CD8-positive, alpha-beta memory T cell (primary cell): ENCODE data around the gene RASSF7. TPM values are rescaled to one million over a fixed set of nuclear protein-coding genes. Genes with fewer than 3 reads are reported as not detected.
A peak's percentile ranks its signal among the peaks of the same experiment; 100 is the strongest.

Experiments used
- CTCF ChIA-PET: fragments of 350-600 bp; sonication (Branson Sonifier 250); formaldehyde crosslinking; loops from one replicate; lab custom pipeline; 2021; ENCODE audit warnings: antibody characterized with exemption; lab: Charles Lee
- POLR2A ChIA-PET: fragments of 350-600 bp; sonication (Branson Sonifier 250); formaldehyde crosslinking; loops from one replicate; lab custom pipeline; 2021; ENCODE audit warnings: antibody characterized with exemption; lab: Charles Lee
- DNase-seq, 5 donors: peaks; one replicate each; pipeline versions ENCODE4 v3.0.0 to v3.0.0-alpha.2; 2020 to 2022; ENCODE audit warnings: mixed read lengths in 1 of 5
- H3K27ac ChIP-seq: one replicate; pipeline ENCODE4 v1.7.0; 2013; ENCODE audit warnings: low read depth, mild to moderate bottlenecking, low read length, moderate library complexity
- H3K27me3 ChIP-seq: 2 replicates; pipeline ENCODE4 v1.7.0; 2013; ENCODE audit warnings: low read length, mild to moderate bottlenecking; ENCODE audit not compliant: insufficient read depth, poor library complexity, severe bottlenecking
- H3K36me3 ChIP-seq: 2 replicates; pipeline ENCODE4 v1.7.0; 2013; ENCODE audit warnings: mild to moderate bottlenecking, low read length, moderate library complexity; ENCODE audit not compliant: insufficient read depth
- H3K4me1 ChIP-seq: 2 replicates; pipeline ENCODE4 v1.7.0; 2013; ENCODE audit warnings: mild to moderate bottlenecking, low read length, moderate library complexity; ENCODE audit not compliant: insufficient read depth
- H3K4me3 ChIP-seq: 2 replicates; pipeline ENCODE4 v1.7.0; 2013; ENCODE audit warnings: mild to moderate bottlenecking, low read length
- H3K9me3 ChIP-seq: 2 replicates; pipeline ENCODE4 v1.7.0; 2013; ENCODE audit warnings: mild to moderate bottlenecking, low read length
- H3K27ac Mint-ChIP-seq, 8 donors: one replicate each; pipeline ENCODE4 v1.8.0; 2020 to 2021; ENCODE audit warnings: mixed read lengths in 8 of 8, mild to moderate bottlenecking in 6 of 8, inconsistent platforms in 3 of 8, moderate library complexity in 3 of 8
- H3K27me3 Mint-ChIP-seq, 2 donors: one replicate each; pipeline ENCODE4 v1.8.0; 2020 to 2021; ENCODE audit warnings: mixed read lengths in 2 of 2, mild to moderate bottlenecking in 1 of 2, moderate library complexity in 1 of 2
- H3K36me3 Mint-ChIP-seq, 3 donors: one replicate each; pipeline ENCODE4 v1.8.0; 2020 to 2021; ENCODE audit warnings: mixed read lengths in 3 of 3, inconsistent platforms in 1 of 3, mild to moderate bottlenecking in 1 of 3
- H3K4me1 Mint-ChIP-seq, 3 donors: one replicate each; pipeline ENCODE4 v1.8.0; 2020 to 2021; ENCODE audit warnings: mixed read lengths in 3 of 3, inconsistent platforms in 1 of 3, mild to moderate bottlenecking in 1 of 3
- H3K4me3 Mint-ChIP-seq, 7 donors: one replicate each; pipeline ENCODE4 v1.8.0; 2020 to 2021; ENCODE audit warnings: mixed read lengths in 7 of 7, mild to moderate bottlenecking in 6 of 7, moderate library complexity in 4 of 7, inconsistent platforms in 2 of 7
- H3K9me3 Mint-ChIP-seq, 5 donors: one replicate each; pipeline ENCODE4 v1.8.0; 2020 to 2022; ENCODE audit warnings: mixed read lengths in 5 of 5, mild to moderate bottlenecking in 3 of 5, moderate library complexity in 2 of 5, inconsistent platforms in 1 of 5
- polyA plus RNA-seq: library from polyadenylated mRNA; unstranded; fragments of 300-500 nt; fragmentation: Illumina TruSeq; gene quantifications from one replicate; pipeline ENCODE4 v1.2.3, GENCODE V29; 2021
- total RNA-seq, 2 experiments: library from RNA; stranded (reverse); gene quantifications; one replicate each; pipeline ENCODE4 v1.2.3, GENCODE V29; 2021

Gene RASSF7
- total and polyA plus RNA-seq, 3 experiments from 2014 or later, result 20.4 to 39.7 (median 20.7) TPM

DNA sequence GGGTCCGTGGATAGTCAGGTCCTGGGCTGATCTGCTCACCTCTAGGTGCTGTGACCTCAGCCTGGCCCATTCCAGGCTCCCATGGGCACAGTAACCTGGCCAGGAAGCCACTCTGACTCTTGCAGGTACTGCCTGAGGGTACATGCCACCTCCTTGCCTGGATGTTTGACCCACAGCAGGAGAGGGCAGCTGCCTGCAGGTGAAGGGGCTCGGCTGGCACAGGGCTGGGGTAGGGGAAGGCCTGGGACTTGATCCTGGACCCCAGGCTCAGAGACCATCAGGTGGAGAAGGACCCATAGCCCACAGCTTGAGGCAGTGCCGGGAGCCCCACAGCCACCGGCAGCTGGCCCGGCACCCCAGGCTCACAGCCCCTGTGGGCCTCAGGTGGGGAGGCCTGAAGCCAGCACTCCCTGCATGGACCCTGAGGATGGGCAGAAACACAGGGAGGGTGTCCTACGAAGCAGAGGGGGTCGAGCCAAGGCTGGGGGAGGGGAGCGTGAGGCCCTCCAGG lies 20.7 kb upstream of the RASSF7 start:
- peaks cover 3 to 25% (median 11%) of the 10 kb centered on the region in 3 donors for H3K4me1 Mint-ChIP-seq
- Histone ChIP-seq H3K36me3 (no peaks in the 10 kb centered on the region), H3K4me1 (peaks cover 24% of the 10 kb centered on the region), H3K27me3 (no peaks in the 10 kb centered on the region), H3K4me3 (no peak overlapping the region), H3K9me3 (no peaks in the 10 kb centered on the region), H3K27ac (no peak overlapping the region)
- H3K9me3 Mint-ChIP-seq, result no peaks in the 10 kb centered on the region
- H3K27me3 Mint-ChIP-seq, result peaks cover 0 to 4% of the 10 kb centered on the region in 2 donors
- ChIA-PET CTCF (interaction anchor here (0.8 to 1.1 kb wide), 2 partner anchors 14 to 15 kb away, joined by 3 read pairs; no protein-coding TSS in a partner anchor), POLR2A (no interaction called here)
- peak in 1 of 5 donors; percentile 47 for DNase-seq
- H3K36me3 Mint-ChIP-seq, result peaks cover 0 to 4% (median 0%) of the 10 kb centered on the region in 3 donors
- no peak overlapping the region for H3K27ac Mint-ChIP-seq
- H3K4me3 Mint-ChIP-seq, result no peak overlapping the region

DNA sequence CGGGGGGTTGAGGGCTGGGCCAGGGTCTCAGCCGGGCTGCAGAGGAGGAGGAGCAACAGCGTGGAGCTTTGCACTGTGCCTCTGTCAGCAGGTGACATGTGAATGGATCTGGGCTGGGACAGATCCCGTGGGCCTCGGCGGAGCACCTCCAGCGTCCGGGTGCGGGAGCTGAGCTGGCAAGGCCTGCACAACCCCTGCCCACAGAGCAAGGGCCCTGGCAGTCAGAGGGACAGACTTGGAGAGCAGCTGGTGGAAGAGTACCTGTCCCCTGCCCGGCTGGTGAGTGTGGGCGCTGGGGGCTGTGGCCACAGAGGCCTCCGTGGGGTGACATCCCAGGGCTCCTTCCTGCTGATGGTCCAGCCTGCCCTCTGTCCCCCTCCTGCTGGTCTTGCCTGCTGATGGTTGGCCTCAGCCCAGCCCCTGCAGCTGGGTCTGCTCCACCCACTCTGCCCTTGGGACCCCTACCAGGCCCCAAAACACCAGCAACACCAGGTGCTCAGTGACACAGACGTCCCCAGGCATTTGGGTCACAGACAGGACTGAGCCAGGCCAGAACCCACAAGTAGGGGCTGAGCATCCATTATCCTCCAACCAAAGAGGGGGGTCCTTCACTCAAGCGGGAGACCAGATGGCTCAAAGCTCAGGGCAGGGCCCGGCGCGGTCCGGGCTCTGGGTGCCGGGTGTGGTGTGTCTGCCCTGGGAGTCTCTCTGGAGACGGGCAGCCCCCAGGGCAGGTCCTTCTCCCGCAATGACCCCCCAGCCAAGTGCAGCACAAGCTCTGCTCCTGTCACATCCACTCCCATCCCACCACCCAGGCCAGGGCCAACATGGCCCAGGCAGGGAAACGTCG lies 20.0 kb upstream of the RASSF7 start:
- POLR2A ChIA-PET, result no interaction called here
- no peak overlapping the region for H3K27ac ChIP-seq
- peaks cover 3 to 25% (median 11%) of the 10 kb centered on the region in 3 donors for H3K4me1 Mint-ChIP-seq
- no peaks in the 10 kb centered on the region for H3K9me3 ChIP-seq
- H3K27ac Mint-ChIP-seq, result no peak overlapping the region
- peaks cover 0 to 4% of the 10 kb centered on the region in 2 donors for H3K27me3 Mint-ChIP-seq
- no peaks in the 10 kb centered on the region for H3K36me3 ChIP-seq
- H3K4me3 Mint-ChIP-seq, result no peak overlapping the region
- DNase-seq, result no peak
- H3K27me3 ChIP-seq, result no peaks in the 10 kb centered on the region
- H3K9me3 Mint-ChIP-seq, result no peaks in the 10 kb centered on the region
- H3K4me1 ChIP-seq, result peaks cover 24% of the 10 kb centered on the region
- no peak overlapping the region for H3K4me3 ChIP-seq
- H3K36me3 Mint-ChIP-seq, result peaks cover 0 to 4% (median 0%) of the 10 kb centered on the region in 3 donors
- CTCF ChIA-PET, result interaction anchor here (0.8 to 1.1 kb wide), 2 partner anchors 14 to 15 kb away, joined by 3 read pairs; no protein-coding TSS in a partner anchor

DNA sequence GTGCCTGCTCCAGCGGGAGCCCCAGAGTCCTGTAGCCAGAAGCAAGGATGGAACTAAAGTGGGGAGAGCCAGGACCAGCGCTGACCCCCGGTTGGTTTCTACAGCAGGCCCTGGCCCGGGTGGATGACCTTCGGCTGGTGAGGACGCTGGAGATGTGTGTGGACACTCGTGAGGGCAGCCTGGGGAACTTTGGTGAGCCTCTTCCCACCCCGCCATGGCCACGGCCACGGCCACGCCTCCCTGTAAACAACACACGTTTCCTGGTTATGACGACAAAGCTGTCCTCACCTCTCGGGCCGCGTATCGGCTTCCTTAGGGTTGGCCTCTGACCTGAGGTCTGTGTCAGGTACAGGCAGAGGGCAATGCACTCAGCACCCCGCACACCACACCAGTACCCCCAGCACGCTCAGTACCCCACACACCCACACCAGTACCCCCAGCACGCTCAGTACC lies 19.3 kb upstream of the RASSF7 start:
- Mint-ChIP-seq H3K9me3 (no peaks in the 10 kb centered on the region), H3K36me3 (peaks cover 0 to 2% (median 0%) of the 10 kb centered on the region in 3 donors), H3K27ac (no peak overlapping the region), H3K4me3 (no peak overlapping the region), H3K4me1 (peaks cover 0 to 20% (median 6%) of the 10 kb centered on the region in 3 donors), H3K27me3 (peaks cover 0 to 4% of the 10 kb centered on the region in 2 donors)
- Histone ChIP-seq H3K36me3 (no peaks in the 10 kb centered on the region), H3K9me3 (no peaks in the 10 kb centered on the region), H3K4me3 (no peak overlapping the region), H3K4me1 (peaks cover 20% of the 10 kb centered on the region), H3K27me3 (no peaks in the 10 kb centered on the region), H3K27ac (no peak overlapping the region)
- ChIA-PET CTCF (no interaction called here), POLR2A (no interaction called here)
- no peak for DNase-seq

DNA sequence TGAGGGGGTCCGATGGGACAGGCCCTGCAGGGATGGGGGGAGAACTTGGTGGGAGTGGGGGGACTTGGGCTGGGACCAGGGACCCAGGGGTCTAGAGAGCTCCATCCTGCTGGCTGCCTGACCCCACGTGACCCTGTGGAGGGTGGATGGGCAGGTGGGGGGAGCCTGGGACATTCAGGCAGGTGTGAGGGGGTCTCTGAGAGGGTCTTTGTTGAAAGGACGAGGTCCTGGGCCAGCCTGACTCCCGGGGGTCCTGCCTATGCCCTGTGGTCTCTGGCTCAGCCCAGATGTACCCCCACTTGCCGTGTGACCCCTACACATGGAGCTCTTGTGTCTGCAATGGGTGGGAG lies 16.0 kb upstream of the RASSF7 start:
- H3K4me1 Mint-ChIP-seq, result no peaks in the 10 kb centered on the region
- H3K27ac Mint-ChIP-seq, result no peak overlapping the region
- no peak overlapping the region for H3K27ac ChIP-seq
- peaks cover 0 to 4% (median 0%) of the 10 kb centered on the region in 3 donors for H3K36me3 Mint-ChIP-seq
- H3K9me3 Mint-ChIP-seq, result no peaks in the 10 kb centered on the region
- no peaks in the 10 kb centered on the region for H3K27me3 Mint-ChIP-seq
- H3K4me1 ChIP-seq, result no peaks in the 10 kb centered on the region
- ChIA-PET POLR2A (interaction anchor here (0.5 kb wide), 1 partner anchor 28 kb away, joined by 3 read pairs; no protein-coding TSS in a partner anchor), CTCF (interaction anchor here (1.1 to 1.7 kb wide), 2 partner anchors 10 to 178 kb away, joined by 4 read pairs; no protein-coding TSS in a partner anchor)
- no peaks in the 10 kb centered on the region for H3K36me3 ChIP-seq
- DNase-seq, result no peak
- no peak overlapping the region for H3K4me3 ChIP-seq
- no peaks in the 10 kb centered on the region for H3K27me3 ChIP-seq
- no peak overlapping the region for H3K4me3 Mint-ChIP-seq
- H3K9me3 ChIP-seq, result no peaks in the 10 kb centered on the region

DNA sequence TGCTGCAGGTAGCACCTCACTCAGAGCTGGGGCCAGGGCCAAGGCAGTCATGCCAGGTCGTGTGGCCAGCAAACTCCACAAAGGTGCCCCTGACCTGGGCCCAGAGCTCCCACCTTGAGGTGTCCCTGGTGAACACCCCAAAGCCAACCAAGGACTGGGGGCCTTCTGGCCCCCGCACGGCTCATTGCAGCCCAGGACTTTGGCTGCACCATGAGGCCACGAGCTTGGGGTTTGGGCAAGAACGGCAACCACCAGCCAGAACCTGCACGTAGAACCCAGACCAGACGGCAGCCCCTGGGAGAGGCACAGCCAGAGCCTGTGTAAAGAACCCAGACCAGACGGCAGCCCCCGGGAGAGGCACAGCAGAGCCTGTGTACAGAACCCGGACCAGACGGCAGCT lies 15.6 kb upstream of the RASSF7 start:
- H3K4me3 ChIP-seq, result no peak overlapping the region
- no peaks in the 10 kb centered on the region for H3K27me3 ChIP-seq
- no peaks in the 10 kb centered on the region for H3K36me3 ChIP-seq
- no peak overlapping the region for H3K27ac Mint-ChIP-seq
- no peaks in the 10 kb centered on the region for H3K27me3 Mint-ChIP-seq
- no peak overlapping the region for H3K27ac ChIP-seq
- DNase-seq, result no peak
- CTCF ChIA-PET, result interaction anchor here (1.1 to 1.7 kb wide), 2 partner anchors 9 to 178 kb away, joined by 4 read pairs; no protein-coding TSS in a partner anchor
- POLR2A ChIA-PET, result no interaction called here
- no peaks in the 10 kb centered on the region for H3K9me3 ChIP-seq
- no peaks in the 10 kb centered on the region for H3K9me3 Mint-ChIP-seq
- no peaks in the 10 kb centered on the region for H3K4me1 ChIP-seq
- H3K4me3 Mint-ChIP-seq, result no peak overlapping the region
- peaks cover 0 to 4% (median 0%) of the 10 kb centered on the region in 3 donors for H3K36me3 Mint-ChIP-seq
- no peaks in the 10 kb centered on the region for H3K4me1 Mint-ChIP-seq

DNA sequence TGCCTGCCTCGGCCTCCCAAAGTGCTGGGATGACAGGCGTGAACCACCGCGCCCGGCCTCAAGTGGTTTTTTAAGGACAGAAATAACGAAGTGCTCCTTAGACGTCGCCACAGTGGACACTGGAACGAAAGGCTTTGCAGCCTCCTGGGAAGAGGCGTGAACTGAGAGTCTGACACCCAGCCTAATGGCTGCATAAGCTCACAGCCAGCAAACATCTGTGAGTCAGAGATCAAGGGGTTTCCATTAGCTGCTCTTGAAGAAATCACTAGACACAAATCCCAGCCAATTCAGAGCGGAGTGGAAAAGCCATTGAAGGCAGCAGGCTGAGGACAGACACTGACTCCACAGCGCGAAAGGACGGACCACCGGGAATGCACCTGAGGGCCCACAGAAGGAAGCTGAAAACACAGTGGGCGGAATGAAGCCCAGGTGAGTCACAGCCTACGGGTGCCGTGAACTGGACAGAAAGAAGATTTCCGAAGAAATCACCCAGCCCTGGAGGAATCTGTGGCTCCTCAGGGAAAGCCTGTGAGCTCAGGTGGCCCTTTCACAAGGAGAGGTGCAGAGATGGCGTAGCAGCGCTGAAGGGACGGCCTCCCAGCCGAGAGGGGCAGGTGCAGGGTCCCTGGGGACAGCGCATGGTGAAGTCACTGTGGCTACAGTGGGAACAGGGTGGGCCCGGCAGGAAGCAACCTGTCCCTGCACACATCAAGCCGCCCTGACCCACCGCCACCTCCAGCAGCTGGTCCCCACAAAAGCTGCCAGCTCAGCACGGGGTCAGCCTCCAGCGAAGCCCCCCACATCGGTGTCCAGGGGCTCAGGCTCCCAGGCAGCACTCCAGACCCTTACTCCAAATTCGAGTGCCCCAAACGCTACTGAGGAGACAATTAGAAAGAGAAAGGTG lies 11.8 kb upstream of the RASSF7 start:
- Histone ChIP-seq H3K27me3 (no peaks in the 10 kb centered on the region), H3K4me3 (no peak overlapping the region), H3K36me3 (no peaks in the 10 kb centered on the region), H3K27ac (no peak overlapping the region), H3K4me1 (peaks cover 3% of the 10 kb centered on the region), H3K9me3 (no peaks in the 10 kb centered on the region)
- POLR2A ChIA-PET, result no interaction called here
- H3K4me3 Mint-ChIP-seq, result no peak overlapping the region
- DNase-seq, result peak in 1 of 5 donors; percentile 42
- CTCF ChIA-PET, result no interaction called here
- no peaks in the 10 kb centered on the region for H3K9me3 Mint-ChIP-seq
- peaks cover 0 to 1% (median 0%) of the 10 kb centered on the region in 3 donors for H3K36me3 Mint-ChIP-seq
- no peak overlapping the region for H3K27ac Mint-ChIP-seq
- H3K27me3 Mint-ChIP-seq, result no peaks in the 10 kb centered on the region
- H3K4me1 Mint-ChIP-seq, result no peaks in the 10 kb centered on the region

DNA sequence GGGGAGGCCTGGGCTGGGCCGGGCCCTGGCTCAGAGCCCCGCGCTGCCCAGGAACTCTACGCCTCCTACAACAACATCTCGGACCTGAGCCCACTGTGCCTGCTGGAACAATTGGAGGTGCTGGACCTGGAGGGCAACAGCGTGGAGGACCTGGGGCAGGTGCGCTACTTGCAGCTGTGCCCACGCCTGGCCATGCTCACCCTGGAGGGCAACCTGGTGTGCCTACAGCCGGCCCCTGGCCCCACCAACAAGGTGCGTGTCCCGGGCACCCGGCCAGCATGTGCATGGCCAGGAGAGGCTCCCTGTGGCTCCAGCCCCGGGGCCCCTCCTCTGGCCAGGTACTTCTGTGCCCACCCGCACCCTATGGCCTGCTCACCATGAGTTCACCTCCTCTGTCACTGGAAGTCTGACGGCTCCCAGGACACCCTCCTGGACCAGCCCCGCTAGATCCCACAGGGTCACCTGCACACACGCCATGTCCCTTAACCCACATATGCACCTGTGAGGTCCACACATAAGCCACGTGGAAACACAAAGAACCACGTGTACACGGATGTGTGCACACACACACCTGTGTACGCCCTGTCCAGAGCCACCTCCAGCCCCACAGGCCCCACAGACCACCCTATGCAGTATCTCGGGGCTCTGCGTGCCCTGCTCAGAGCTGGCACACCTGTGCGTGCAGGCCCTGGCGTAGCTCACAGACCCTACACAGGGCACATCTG lies 10.6 kb upstream of the RASSF7 start:
- Mint-ChIP-seq H3K27ac (no peak overlapping the region), H3K36me3 (peaks cover 0 to 1% (median 0%) of the 10 kb centered on the region in 3 donors), H3K9me3 (no peaks in the 10 kb centered on the region), H3K4me3 (peak overlapping the region in 1 of 7 donors; percentile 10), H3K27me3 (no peaks in the 10 kb centered on the region), H3K4me1 (no peaks in the 10 kb centered on the region)
- H3K36me3 ChIP-seq, result no peaks in the 10 kb centered on the region
- DNase-seq, result no peak
- H3K4me3 ChIP-seq, result no peak overlapping the region
- ChIA-PET CTCF (interaction anchor here (0.7 to 1.3 kb wide), 2 partner anchors 31 to 172 kb away, joined by 3 to 4 read pairs; no protein-coding TSS in a partner anchor), POLR2A (no interaction called here)
- no peaks in the 10 kb centered on the region for H3K9me3 ChIP-seq
- H3K4me1 ChIP-seq, result peaks cover 10% of the 10 kb centered on the region
- no peak overlapping the region for H3K27ac ChIP-seq
- no peaks in the 10 kb centered on the region for H3K27me3 ChIP-seq
